Suprapubic skin (tissue), 4 donors: ENCODE measurements around the gene LRRC26. TPM values are rescaled to one million over a fixed set of nuclear protein-coding genes. Genes with fewer than 3 reads are reported as not detected.

ENCODE experiments used
- DNase-seq, 2 donors: peaks; one replicate each; pipeline ENCODE4 v3.0.0-alpha.2; 2019; ENCODE audit warnings: low spot score in 2 of 2
- H3K27ac ChIP-seq: fragments of 200-600 bp; sonication (generic); one replicate; pipeline ENCODE4 v1.5.1; 2019
- H3K27me3 ChIP-seq: fragments of 200-600 bp; sonication (generic); one replicate; pipeline ENCODE4 v1.5.1; 2019
- H3K36me3 ChIP-seq: fragments of 200-600 bp; sonication (generic); one replicate; pipeline ENCODE4 v1.5.1; 2019
- H3K4me1 ChIP-seq: fragments of 200-600 bp; sonication (generic); one replicate; pipeline ENCODE4 v1.5.1; 2019
- H3K4me3 ChIP-seq: fragments of 200-600 bp; sonication (generic); one replicate; pipeline ENCODE4 v1.5.1; 2019; ENCODE audit warnings: mild to moderate bottlenecking
- H3K9me3 ChIP-seq: fragments of 200-600 bp; sonication (generic); one replicate; pipeline ENCODE4 v1.5.1; 2019
- EP300 ChIP-seq: sonication (generic); formaldehyde crosslinking; IDR thresholded peaks from one replicate; pipeline ENCODE4 v1.6.1; 2017; ENCODE audit warnings: antibody characterized with exemption
- POLR2A ChIP-seq, 2 donors: fragments of 450-650 bp; IDR thresholded peaks; one replicate each; pipeline ENCODE4 v1.6.1; 2017; ENCODE audit warnings: antibody characterized with exemption in 2 of 2, mild to moderate bottlenecking in 2 of 2, moderate library complexity in 2 of 2
- POLR2AphosphoS5 ChIP-seq, 3 donors: sonication (generic); formaldehyde crosslinking; IDR thresholded peaks; one replicate each; pipeline ENCODE4 v1.6.1; 2017; ENCODE audit warnings: antibody characterized with exemption in 3 of 3
- WGBS: methylation state at CpG from one replicate; pipeline ENCODE4 v1.1.5; 2018; 5-methylcytosine and 5-hydroxymethylcytosine counted together
- total RNA-seq, 4 donors: library from RNA; depleted of rRNA; stranded (reverse); fragments of >200 nt; gene quantifications; one replicate each; pipeline ENCODE4 v1.1.0, GENCODE V29; 2016
- TF ChIP-seq, protein P1 (sequence below), 2 donors: fragments of 200-600 bp in 1 of 2; fragments of 450-650 bp in 1 of 2; sonication (generic) in 1 of 2; IDR thresholded peaks; one replicate each; pipeline ENCODE4 v1.5.1; 2016 to 2019; ENCODE audit warnings: antibody characterized with exemption in 2 of 2, mild to moderate bottlenecking in 1 of 2, moderate library complexity in 1 of 2

The LRRC26 gene
- total RNA-seq, 4 donors from 2014 or later, result 5.4 to 37.2 (median 7.9) TPM

DNA sequence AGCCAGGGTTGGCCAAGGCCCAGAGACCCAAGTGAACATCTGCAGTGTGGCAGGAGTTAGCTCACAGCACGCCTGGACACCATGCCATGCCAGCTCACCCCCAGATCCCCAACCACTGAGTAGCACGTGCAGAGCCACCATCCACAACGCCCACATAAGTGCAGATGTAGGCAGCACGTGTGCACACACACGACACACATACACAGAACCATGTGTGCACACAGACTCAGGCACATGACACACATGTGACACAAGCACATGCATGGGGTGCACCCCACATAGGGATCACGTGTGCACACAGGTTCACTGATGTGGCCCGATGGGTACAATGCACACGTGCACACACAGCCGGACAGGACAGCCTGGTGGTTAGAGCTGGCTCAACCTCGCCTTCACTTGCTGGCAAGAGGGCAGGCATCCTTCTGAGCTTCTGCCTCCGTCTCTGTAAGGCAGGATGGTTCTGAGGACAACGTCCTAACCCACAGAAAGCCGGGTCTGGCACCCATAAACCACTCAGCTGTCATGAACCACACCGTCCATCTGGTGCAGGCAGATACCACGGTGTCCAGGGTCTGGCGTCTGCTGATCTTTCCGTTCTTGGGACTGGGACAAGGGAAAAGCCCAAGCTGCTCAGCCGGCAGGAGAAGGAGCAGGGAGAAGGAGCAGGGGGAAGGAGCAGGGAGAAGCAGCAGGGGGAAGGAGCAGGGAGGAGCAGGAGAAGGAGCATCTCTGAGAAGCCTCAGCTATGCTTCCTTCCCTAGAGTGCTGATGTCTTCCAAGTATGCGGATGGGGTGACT is 12.0 kb downstream of the LRRC26 start:
- Histone ChIP-seq H3K27ac (no peak overlapping the region), H3K4me3 (no peak overlapping the region), H3K27me3 (peaks cover 74% of the 10 kb centered on the region), H3K4me1 (peaks cover 32% of the 10 kb centered on the region), H3K36me3 (no peaks in the 10 kb centered on the region), H3K9me3 (no peaks in the 10 kb centered on the region)
- TF ChIP-seq POLR2AphosphoS5 (IDR thresholded peaks at IDR 0.05), result no peak
- TF ChIP-seq POLR2A (IDR thresholded peaks at IDR 0.05), result no peak
- TF ChIP-seq, protein P1, sequence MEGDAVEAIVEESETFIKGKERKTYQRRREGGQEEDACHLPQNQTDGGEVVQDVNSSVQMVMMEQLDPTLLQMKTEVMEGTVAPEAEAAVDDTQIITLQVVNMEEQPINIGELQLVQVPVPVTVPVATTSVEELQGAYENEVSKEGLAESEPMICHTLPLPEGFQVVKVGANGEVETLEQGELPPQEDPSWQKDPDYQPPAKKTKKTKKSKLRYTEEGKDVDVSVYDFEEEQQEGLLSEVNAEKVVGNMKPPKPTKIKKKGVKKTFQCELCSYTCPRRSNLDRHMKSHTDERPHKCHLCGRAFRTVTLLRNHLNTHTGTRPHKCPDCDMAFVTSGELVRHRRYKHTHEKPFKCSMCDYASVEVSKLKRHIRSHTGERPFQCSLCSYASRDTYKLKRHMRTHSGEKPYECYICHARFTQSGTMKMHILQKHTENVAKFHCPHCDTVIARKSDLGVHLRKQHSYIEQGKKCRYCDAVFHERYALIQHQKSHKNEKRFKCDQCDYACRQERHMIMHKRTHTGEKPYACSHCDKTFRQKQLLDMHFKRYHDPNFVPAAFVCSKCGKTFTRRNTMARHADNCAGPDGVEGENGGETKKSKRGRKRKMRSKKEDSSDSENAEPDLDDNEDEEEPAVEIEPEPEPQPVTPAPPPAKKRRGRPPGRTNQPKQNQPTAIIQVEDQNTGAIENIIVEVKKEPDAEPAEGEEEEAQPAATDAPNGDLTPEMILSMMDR (IDR thresholded peaks at IDR 0.05), result no peak
- no peak for TF ChIP-seq EP300
- WGBS, result 49% methylated on average over 9 of the region's 19 CpGs
- DNase-seq, result no peak

DNA sequence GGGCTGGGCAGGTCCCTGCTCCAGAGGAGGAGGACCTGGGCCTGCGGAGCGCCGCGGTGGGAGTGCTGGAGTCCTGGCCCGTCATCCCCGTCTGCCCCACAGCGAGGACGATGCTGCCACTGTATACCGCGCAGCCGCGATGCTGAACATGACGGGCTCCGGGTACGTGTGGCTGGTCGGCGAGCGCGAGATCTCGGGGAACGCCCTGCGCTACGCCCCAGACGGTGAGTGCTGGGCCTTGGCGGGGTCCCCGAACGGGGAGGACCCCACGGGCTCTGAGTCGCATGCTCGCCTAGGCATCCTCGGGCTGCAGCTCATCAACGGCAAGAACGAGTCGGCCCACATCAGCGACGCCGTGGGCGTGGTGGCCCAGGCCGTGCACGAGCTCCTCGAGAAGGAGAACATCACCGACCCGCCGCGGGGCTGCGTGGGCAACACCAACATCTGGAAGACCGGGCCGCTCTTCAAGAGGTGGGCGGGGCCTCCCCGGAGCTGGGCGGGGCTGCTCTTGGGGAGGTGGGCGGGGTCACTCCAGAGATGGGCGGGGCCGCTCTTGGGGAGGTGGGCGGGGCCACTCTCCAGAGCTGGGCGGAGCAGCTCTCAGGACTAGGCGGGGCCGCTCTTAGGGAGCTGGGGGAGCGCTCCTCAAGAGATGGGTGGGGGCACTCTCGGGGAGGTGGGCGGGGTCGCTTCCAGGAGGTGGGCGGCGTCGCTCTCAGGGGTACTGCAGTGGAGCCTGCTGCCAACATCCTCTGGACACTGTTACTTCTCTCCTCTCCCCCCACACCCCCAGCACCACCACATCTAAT is 13.1 kb downstream of the LRRC26 start:
- Histone ChIP-seq H3K36me3 (no peaks in the 10 kb centered on the region), H3K27me3 (peaks cover 64% of the 10 kb centered on the region), H3K4me3 (peak overlapping the region; percentile 15), H3K27ac (no peak overlapping the region), H3K4me1 (peaks cover 22% of the 10 kb centered on the region), H3K9me3 (no peaks in the 10 kb centered on the region)
- no peak for DNase-seq
- TF ChIP-seq, protein P1 (IDR thresholded peaks at IDR 0.05), result no peak
- TF ChIP-seq POLR2A (IDR thresholded peaks at IDR 0.05), result no peak
- TF ChIP-seq EP300, result no peak
- no peak for TF ChIP-seq POLR2AphosphoS5 (IDR thresholded peaks at IDR 0.05)
- 0% methylated on average over 2 of the region's 65 CpGs for WGBS

DNA sequence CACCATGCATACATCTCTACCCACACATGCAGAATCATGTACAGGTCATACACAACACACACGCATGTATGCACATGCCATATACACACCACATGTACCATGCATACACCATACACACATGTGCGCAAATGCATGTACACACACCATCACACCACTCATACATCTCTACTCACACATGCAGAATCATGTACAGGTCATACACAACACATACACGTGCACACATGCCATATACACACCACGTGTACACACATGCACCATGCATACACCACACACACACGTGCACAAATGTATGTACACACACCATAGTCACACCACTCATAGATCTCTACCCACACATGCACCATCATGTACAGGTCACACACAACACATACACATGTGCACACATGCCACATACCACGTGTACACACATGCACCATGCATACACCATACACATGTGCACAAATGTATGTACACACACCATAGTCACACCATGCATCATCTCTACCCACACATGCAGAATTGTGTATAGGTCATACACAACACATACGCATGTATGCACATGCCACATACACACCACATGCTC is 16.9 kb downstream of the LRRC26 start:
- TF ChIP-seq, protein P1 (IDR thresholded peaks at IDR 0.05), result no peak
- TF ChIP-seq POLR2AphosphoS5 (IDR thresholded peaks at IDR 0.05), result no peak
- no peak for TF ChIP-seq EP300
- no peak for TF ChIP-seq POLR2A (IDR thresholded peaks at IDR 0.05)
- 91% methylated on average over 7 of the region's 7 CpGs for WGBS
- no peak overlapping the region for H3K27ac ChIP-seq
- H3K27me3 ChIP-seq, result peaks cover 35% of the 10 kb centered on the region
- peaks cover 11% of the 10 kb centered on the region for H3K4me1 ChIP-seq
- no peak for DNase-seq
- H3K9me3 ChIP-seq, result no peaks in the 10 kb centered on the region
- H3K36me3 ChIP-seq, result no peaks in the 10 kb centered on the region
- no peak overlapping the region for H3K4me3 ChIP-seq

DNA sequence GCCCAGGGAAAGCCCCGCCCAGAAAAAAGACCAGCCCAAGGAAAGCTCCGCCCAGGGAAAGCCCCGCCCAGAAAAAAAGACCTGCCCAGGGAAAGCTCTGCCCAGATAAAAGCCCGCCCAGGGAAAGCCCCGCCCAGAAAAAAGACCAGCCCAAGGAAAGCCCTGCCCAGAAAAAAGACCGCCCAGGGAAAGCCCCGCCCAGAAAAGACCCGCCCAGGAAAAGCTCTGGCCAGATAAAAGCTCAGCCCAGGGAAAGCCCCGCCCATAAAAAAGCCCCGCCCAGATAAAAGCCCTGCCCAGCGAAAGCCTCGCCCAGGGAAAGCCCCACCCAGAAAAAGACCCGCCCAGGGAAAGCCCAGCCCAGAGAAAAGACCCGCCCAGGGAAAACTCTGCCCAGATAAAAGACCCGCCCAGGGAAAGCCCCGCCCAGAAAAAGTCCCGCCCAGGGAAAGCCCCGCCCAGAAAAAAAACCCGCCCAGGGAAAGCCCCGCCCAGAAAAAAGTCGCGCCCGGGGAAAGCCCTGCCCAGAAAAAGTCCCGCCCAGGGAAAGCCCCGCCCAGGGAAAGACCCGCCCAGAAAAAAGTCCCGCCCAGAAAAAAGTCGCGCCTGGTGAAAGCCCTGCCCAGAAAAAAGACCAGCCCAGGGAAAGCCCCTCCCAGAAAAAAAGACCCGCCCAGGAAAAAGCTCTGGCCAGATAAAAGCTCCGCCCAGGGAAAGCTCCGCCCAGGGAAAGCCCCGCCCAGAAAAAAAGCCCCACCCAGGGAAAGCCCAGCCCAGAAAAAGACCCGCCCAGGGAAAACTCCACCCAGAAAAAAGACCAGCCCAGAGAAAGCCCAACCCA is 19.0 kb downstream of the LRRC26 start:
- no peak for DNase-seq
- H3K36me3 ChIP-seq, result no peaks in the 10 kb centered on the region
- no peaks in the 10 kb centered on the region for H3K4me1 ChIP-seq
- no peak overlapping the region for H3K27ac ChIP-seq
- no peak overlapping the region for H3K4me3 ChIP-seq
- H3K27me3 ChIP-seq, result peaks cover 36% of the 10 kb centered on the region
- WGBS, result 17% methylated on average over 34 of the region's 34 CpGs
- H3K9me3 ChIP-seq, result no peaks in the 10 kb centered on the region
- TF ChIP-seq POLR2A (IDR thresholded peaks at IDR 0.05) (no peak), EP300 (no peak), POLR2AphosphoS5 (IDR thresholded peaks at IDR 0.05) (no peak)
- TF ChIP-seq, protein P1 (IDR thresholded peaks at IDR 0.05), result no peak
